ENCODE measurements around the gene COG5.

DNA sequence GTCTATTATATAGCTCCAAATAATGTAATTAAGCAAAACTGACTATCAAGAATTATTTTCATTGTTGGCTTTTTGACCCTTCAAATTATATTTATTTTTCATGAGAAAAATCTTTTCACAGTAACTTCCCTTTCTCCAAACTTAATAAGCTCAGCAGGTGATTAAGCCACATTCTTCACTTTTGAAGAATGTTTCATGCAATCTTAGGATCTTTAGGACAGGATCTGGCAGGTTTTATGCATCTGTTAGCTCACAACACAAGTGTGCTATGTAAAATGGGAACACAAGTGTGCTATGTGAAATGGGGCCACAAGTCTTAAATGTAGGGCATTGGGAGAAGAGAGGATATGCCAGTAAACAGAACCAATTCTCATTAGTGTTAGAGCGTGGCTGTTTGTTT, 42.6 kb upstream of the COG5 start:
- TF ChIP-seq, protein P1, sequence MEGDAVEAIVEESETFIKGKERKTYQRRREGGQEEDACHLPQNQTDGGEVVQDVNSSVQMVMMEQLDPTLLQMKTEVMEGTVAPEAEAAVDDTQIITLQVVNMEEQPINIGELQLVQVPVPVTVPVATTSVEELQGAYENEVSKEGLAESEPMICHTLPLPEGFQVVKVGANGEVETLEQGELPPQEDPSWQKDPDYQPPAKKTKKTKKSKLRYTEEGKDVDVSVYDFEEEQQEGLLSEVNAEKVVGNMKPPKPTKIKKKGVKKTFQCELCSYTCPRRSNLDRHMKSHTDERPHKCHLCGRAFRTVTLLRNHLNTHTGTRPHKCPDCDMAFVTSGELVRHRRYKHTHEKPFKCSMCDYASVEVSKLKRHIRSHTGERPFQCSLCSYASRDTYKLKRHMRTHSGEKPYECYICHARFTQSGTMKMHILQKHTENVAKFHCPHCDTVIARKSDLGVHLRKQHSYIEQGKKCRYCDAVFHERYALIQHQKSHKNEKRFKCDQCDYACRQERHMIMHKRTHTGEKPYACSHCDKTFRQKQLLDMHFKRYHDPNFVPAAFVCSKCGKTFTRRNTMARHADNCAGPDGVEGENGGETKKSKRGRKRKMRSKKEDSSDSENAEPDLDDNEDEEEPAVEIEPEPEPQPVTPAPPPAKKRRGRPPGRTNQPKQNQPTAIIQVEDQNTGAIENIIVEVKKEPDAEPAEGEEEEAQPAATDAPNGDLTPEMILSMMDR (IDR thresholded peaks at IDR 0.05 in 4 of 5, conservative IDR thresholded peaks at IDR 0.05 in 1 of 5): no peak
- no peak for TF ChIP-seq POLR2A (IDR thresholded peaks at IDR 0.05)
